HCT116 (cell line): ENCODE results near the gene GRIK2. TPM values are rescaled to one million over a fixed set of nuclear protein-coding genes. Genes with fewer than 3 reads are reported as not detected.

Experiments
- ATAC-seq: fragments of 200-7000 bp; cut with Tn5 transposase; 2 replicates; pipeline ENCODE4 v1.9.1; 2020; ENCODE audit warnings: mild to moderate bottlenecking, moderate library complexity
- BruUV-seq: library from RNA; stranded (reverse); fragments of 400-500 nt; replicated peaks from 2 replicates; lab custom pipeline; 2021; lab: Mats Ljungman, UMichigan
- CTCF ChIA-PET: fragments of 300-600 bp; sonication (Branson Sonifier 250); formaldehyde crosslinking; loops from one replicate; lab custom pipeline; 2021; ENCODE audit warnings: antibody characterized with exemption; lab: Charles Lee
- POLR2A ChIA-PET: fragments of 300-600, 350-600 bp; sonication (Branson Sonifier 250); formaldehyde crosslinking; loops from one replicate; lab custom pipeline; 2021; ENCODE audit warnings: antibody characterized with exemption; lab: Charles Lee
- RAD21 ChIA-PET, 2 experiments: fragments of 300-600 bp; sonication (Branson Sonifier 250); formaldehyde crosslinking; loops; one replicate each; lab custom pipeline; 2023; ENCODE audit warnings: low total read pairs in 2 of 2; ENCODE audit not compliant: uncharacterized antibody in 2 of 2, unreplicated experiment in 2 of 2, low non-redundant PET in 1 of 2; lab: Charles Lee
- DNase-seq: peaks from one replicate; pipeline ENCODE4 v3.0.0-alpha.2; 2010; ENCODE audit warnings: low read depth, low spot score
- H2AFZ ChIP-seq: fragments of 200-600 bp; shearing (Covaris generic), sonication (generic); 2 replicates; pipeline ENCODE4 v1.6.1; 2017; ENCODE audit warnings: low read depth, mixed run types, mixed read lengths, antibody characterized with exemption, low read length; ENCODE audit not compliant: poor library complexity, severe bottlenecking
- H3K27ac ChIP-seq: 2 replicates; pipeline ENCODE4 v1.5.1; 2012; ENCODE audit warnings: low read depth, low read length
- H3K27me3 ChIP-seq: fragments of 200-600 bp; sonication (generic); 2 replicates; pipeline ENCODE4 v1.6.1; 2016; ENCODE audit warnings: mixed run types, low read length, mixed read lengths; ENCODE audit not compliant: insufficient read depth
- H3K36me3 ChIP-seq, 2 experiments: fragments of 200-500 bp in 1 of 2; fragments of 200-600 bp in 1 of 2; sonication (Bioruptor generic) in 1 of 2; sonication (generic) in 1 of 2; 2 replicates each; pipeline versions ENCODE4 v1.5.1 to v1.6.1; 2014 to 2016; ENCODE audit warnings: low read length in 2 of 2, inconsistent platforms in 1 of 2, mixed read lengths in 1 of 2, mixed run types in 1 of 2; ENCODE audit not compliant: insufficient read depth in 2 of 2, control insufficient read depth in 1 of 2
- H3K4me1 ChIP-seq, 2 experiments: fragments of 200-600 bp in 1 of 2; sonication (generic) in 1 of 2; 2 replicates each; pipeline versions ENCODE4 v1.5.1 to v1.6.1; 2012 to 2017; ENCODE audit warnings: low read length in 2 of 2, inconsistent platforms in 1 of 2, mild to moderate bottlenecking in 1 of 2, mixed read lengths in 1 of 2, mixed run types in 1 of 2, moderate library complexity in 1 of 2; ENCODE audit not compliant: insufficient read depth in 2 of 2, control insufficient read depth in 1 of 2
- H3K4me2 ChIP-seq: fragments of 200-600 bp; sonication (generic); 2 replicates; pipeline ENCODE4 v1.6.1; 2017; ENCODE audit warnings: mixed run types, low read length, mixed read lengths
- H3K4me3 ChIP-seq, 2 experiments: fragments of 200-600 bp in 1 of 2; sonication (generic) in 1 of 2; replicated peaks in 1 of 2; 2 replicates each; pipeline ENCODE4 v1.5.1; 2011 to 2016; ENCODE audit warnings: low read length in 2 of 2, control low read depth in 1 of 2, low read depth in 1 of 2, mild to moderate bottlenecking in 1 of 2, mixed read lengths in 1 of 2, mixed run types in 1 of 2
- H3K79me2 ChIP-seq: fragments of 200-600 bp; sonication (generic); 2 replicates; pipeline ENCODE4 v1.6.1; 2017; ENCODE audit warnings: mild to moderate bottlenecking, mixed run types, low read length, moderate library complexity, mixed read lengths; ENCODE audit not compliant: insufficient read depth
- H3K9ac ChIP-seq: fragments of 200-600 bp; sonication (generic); 2 replicates; pipeline ENCODE4 v1.6.1; 2016; ENCODE audit warnings: low read length, mixed read lengths
- H3K9me2 ChIP-seq: fragments of 200-600 bp; sonication (generic), shearing (Covaris generic); 2 replicates; pipeline ENCODE4 v1.6.1; 2017; ENCODE audit warnings: mixed run types, mild to moderate bottlenecking, moderate library complexity; ENCODE audit not compliant: insufficient read depth
- H3K9me3 ChIP-seq, 2 experiments: fragments of 200-500 bp in 1 of 2; fragments of 200-600 bp in 1 of 2; sonication (Bioruptor generic) in 1 of 2; sonication (generic) in 1 of 2; 2 replicates each; pipeline ENCODE4 v1.6.1; 2014 to 2017; ENCODE audit warnings: low read length in 2 of 2, mixed read lengths in 2 of 2, inconsistent platforms in 1 of 2, low read depth in 1 of 2, mild to moderate bottlenecking in 1 of 2, mixed run types in 1 of 2, moderate library complexity in 1 of 2; ENCODE audit not compliant: control insufficient read depth in 1 of 2, insufficient read depth in 1 of 2
- H4K20me1 ChIP-seq: fragments of 200-600 bp; sonication (generic), shearing (Covaris generic); 2 replicates; pipeline ENCODE4 v1.6.1; 2017; ENCODE audit warnings: mixed run types, mild to moderate bottlenecking, moderate library complexity; ENCODE audit not compliant: insufficient read depth
- ATF3 ChIP-seq: IDR thresholded peaks from 2 replicates; pipeline ENCODE4 v1.6.1; 2012
- CEBPB ChIP-seq: IDR thresholded peaks from 2 replicates; pipeline ENCODE4 v1.6.1; 2012; ENCODE audit warnings: low read depth
- CTCF ChIP-seq, 3 experiments: fragments of 200-600 bp in 1 of 3; sonication (generic) in 1 of 3; IDR thresholded peaks in 2 of 3; conservative IDR thresholded peaks in 1 of 3; 2 replicates each; pipeline ENCODE4 v1.5.1; 2012 to 2017; ENCODE audit warnings: low read depth in 2 of 3, low read length in 2 of 3, antibody characterized with exemption in 1 of 3, borderline replicate concordance in 1 of 3, control low read depth in 1 of 3, mild to moderate bottlenecking in 1 of 3, mixed read lengths in 1 of 3, mixed run types in 1 of 3, moderate library complexity in 1 of 3; ENCODE audit not compliant: insufficient read depth in 1 of 3
- ELF1 ChIP-seq: IDR thresholded peaks from 2 replicates; pipeline ENCODE4 v1.6.1; 2012; ENCODE audit warnings: low read depth, borderline replicate concordance
- EZH2phosphoT487 ChIP-seq: fragments of 200-600 bp; IDR thresholded peaks from 2 replicates; pipeline ENCODE4 v1.6.1; 2018; ENCODE audit warnings: antibody characterized with exemption, borderline replicate concordance
- POLR2A ChIP-seq: IDR thresholded peaks from 2 replicates; pipeline ENCODE4 v1.7.0; 2011; ENCODE audit warnings: borderline replicate concordance; ENCODE audit not compliant: insufficient read depth, insufficient read length; ENCODE audit errors: extremely low read depth
- POLR2AphosphoS5 ChIP-seq: IDR thresholded peaks from 2 replicates; pipeline ENCODE4 v1.6.1; 2011; ENCODE audit warnings: mild to moderate bottlenecking, low read depth, low read length, moderate library complexity
- RAD21 ChIP-seq: IDR thresholded peaks from 2 replicates; pipeline ENCODE4 v1.6.1; 2012; ENCODE audit warnings: low read depth, mild to moderate bottlenecking
- REST ChIP-seq: IDR thresholded peaks from 2 replicates; pipeline ENCODE4 v1.6.1; 2012; ENCODE audit warnings: low read depth
- SIN3A ChIP-seq: IDR thresholded peaks from 2 replicates; pipeline ENCODE4 v1.6.1; 2012; ENCODE audit warnings: low read depth
- SRF ChIP-seq: IDR thresholded peaks from 2 replicates; pipeline ENCODE4 v1.6.1; 2012; ENCODE audit warnings: low read depth
- TCF7L2 ChIP-seq: IDR thresholded peaks from 2 replicates; pipeline ENCODE4 v1.7.0; 2011; ENCODE audit warnings: borderline replicate concordance, inconsistent platforms; ENCODE audit not compliant: insufficient read depth, insufficient read length; ENCODE audit errors: extremely low read depth
- intact Hi-C: fragments of 100-400 bp; cut with micrococcal nuclease; formaldehyde crosslinking; loops from 2 replicates; pipeline ENCODE4 v1.10.0; 2022
- total RNA-seq: library from RNA; stranded (reverse); gene quantifications from one replicate; pipeline ENCODE4 v1.2.1, GENCODE V29; 2021; ENCODE audit not compliant: unreplicated experiment

Gene GRIK2
- total RNA-seq, 1 experiment from 2014 or later, result 0.64 TPM

GRCh38 chr6:101443315-101443714 is 49.8 kb downstream of the GRIK2 start (continued):
- no peak for TF ChIP-seq CTCF (IDR thresholded peaks at IDR 0.05 in 2 of 3, conservative IDR thresholded peaks at IDR 0.05 in 1 of 3; ENCODE audit: borderline replicate concordance in 1 of 3, insufficient read depth in 1 of 3, low read depth in 2 of 3, low read length in 2 of 3)
- no peak for TF ChIP-seq SIN3A
- no peak for TF ChIP-seq SRF

GRCh38 chr6:101444717-101445116 is 51.2 kb downstream of the GRIK2 start:
- Histone ChIP-seq H3K27ac (no peak overlapping the region), H3K4me2 (no peak overlapping the region), H3K27me3 (no peaks in the 10 kb centered on the region), H4K20me1 (no peaks in the 10 kb centered on the region), H3K9me2 (no peaks in the 10 kb centered on the region), H3K36me3 (no peaks in the 10 kb centered on the region), H3K79me2 (no peaks in the 10 kb centered on the region), H3K4me3 (no peak overlapping the region), H3K4me1 (no peaks in the 10 kb centered on the region), H2AFZ (no peak overlapping the region), H3K9me3 (no peaks in the 10 kb centered on the region), H3K9ac (no peak overlapping the region)
- intact Hi-C loops, result no loop called here
- BruUV-seq, result no TSS peak
- CTCF ChIA-PET, result no interaction called here
- POLR2A ChIA-PET, result no interaction called here
- ATAC-seq (no peak), DNase-seq (no peak)
- no peak for TF ChIP-seq REST
- no peak for TF ChIP-seq POLR2A
- no peak for TF ChIP-seq ELF1
- no peak for TF ChIP-seq CEBPB
- no peak for TF ChIP-seq EZH2phosphoT487
- TF ChIP-seq RAD21, result no peak
- no peak for TF ChIP-seq TCF7L2
- no peak for TF ChIP-seq CTCF (IDR thresholded peaks at IDR 0.05 in 2 of 3, conservative IDR thresholded peaks at IDR 0.05 in 1 of 3; ENCODE audit: borderline replicate concordance in 1 of 3, insufficient read depth in 1 of 3, low read depth in 2 of 3, low read length in 2 of 3)
- no peak for TF ChIP-seq ATF3
- no peak for TF ChIP-seq POLR2AphosphoS5
- RAD21 ChIA-PET, result no interaction called here
